GM04503 (cell line): ENCODE measurements around the gene SNTB2.
A peak's percentile ranks its signal among the peaks of the same experiment; 100 is the strongest.
"Not testable (repeated sequence)": the region's sequence is repeated elsewhere in the genome, so short reads cannot be mapped to it uniquely, and the experiment has no call there.

Experiments used
- DNase-seq: peaks from one replicate; pipeline ENCODE4 v3.0.0-alpha.2; 2012; ENCODE audit warnings: low read depth

The SNTB2 gene

DNA sequence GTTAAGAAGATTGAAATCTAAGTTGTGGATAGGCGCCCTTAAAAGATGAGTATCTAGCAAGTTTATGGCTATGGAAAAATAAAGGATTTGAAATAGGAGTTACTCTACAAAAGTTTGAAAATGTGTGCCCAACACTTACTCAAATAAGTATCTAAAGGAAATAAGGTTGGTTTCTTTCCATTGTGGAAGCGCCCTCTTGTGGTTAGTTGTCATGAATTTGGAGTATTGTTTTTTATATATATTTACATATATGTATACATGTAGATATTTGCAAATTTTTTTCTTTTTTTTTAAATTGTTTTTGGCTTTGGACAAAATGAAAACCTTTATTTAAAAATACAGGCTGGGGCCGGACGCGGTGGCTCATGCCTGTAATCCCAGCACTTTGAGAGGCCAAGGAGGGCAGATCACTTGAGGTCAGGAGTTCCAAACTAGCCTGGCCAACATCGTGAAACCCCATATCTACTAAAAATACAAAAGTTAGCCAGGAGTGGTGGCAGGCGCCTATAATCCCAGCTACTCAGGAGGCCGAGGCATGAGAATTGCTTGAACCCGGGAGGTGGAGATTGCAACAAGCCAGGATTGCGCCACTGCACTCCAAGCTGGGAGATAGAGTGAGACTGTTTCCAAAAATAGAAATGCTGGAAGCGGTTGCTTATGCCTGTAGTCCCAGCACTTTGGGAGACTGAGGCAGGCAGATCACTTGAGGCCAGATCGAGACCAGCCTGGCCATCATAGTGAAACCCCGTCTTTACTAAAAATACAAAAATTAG is 100.2 kb downstream of the SNTB2 start:
- no peak for DNase-seq

DNA sequence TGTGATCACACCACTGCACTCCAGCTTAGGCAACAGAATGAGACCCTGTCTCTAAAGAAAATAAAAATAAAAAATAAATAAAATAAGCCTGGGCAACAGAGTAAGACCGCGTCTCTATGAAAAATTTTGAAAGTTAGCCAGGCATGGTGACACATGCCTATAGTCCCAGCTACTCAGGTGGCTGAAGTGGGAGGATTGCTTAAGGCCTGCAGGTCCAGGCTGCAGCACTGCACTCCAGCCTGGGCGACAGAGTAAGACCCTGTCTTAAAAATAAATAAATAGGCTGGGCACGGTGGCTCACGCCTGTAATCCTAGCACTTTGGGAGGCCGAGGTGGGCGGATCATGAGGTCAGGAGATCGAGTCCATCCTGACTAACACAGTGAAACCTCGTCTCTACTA is 104.7 kb downstream of the SNTB2 start:
- DNase-seq = not testable (repeated sequence)

DNA sequence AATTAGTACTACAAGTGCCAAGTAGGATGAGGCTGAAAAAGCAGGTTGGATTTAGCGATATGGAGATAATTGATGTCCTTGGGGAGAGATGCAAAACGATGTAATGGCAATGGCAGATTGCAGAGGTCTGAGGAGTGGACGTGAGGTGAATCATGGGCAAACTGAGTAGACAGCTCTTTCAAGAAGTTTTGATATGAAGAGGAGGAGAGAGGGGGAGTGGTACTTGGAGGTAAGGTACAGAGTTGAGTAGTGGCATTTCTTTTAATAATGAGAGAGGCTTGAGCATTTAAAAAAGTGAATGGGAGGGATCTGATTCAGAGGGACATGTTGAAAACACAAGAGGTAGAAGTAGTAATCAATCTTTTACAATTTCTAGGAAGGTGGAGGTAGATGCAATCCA is 106.4 kb downstream of the SNTB2 start:
- no peak for DNase-seq

DNA sequence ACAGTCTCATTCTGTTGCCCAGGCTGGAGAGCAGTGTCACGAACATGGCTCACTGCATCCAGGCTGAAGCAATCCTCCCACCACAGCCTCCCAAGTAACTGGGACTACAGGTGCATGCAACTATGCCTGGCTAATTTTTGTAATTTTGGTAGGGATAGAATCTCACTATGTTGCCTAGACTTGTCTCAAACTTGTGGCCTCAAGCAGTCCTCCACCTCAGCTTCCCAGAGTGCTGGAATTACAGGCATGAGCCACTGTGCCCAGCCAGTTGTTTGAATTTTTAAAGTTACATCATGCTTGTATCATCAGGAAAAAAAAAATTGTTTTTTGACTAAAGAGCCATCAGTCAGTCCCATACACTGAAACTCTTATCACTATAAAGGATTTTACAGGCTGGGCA is 107.1 kb downstream of the SNTB2 start:
- DNase-seq = no peak

DNA sequence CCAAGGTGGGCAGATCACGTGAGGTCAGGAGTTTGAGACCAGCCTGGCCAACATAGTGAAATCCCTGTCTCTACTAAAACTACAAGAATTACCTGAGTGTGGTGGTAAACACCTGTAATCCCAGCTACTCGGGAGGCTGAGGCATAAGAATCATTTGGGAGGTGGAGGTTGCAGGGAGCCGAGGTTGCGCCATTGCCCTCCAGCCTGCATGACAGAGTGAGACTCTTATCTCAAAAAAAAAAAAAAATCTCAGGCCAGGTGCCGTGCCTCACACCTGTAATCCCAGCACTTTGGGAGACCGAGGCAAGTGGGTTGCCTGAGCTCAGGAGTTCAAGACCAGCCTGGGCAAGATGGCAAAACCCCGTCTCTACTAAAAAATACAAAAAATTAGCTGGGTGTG is 109.8 kb downstream of the SNTB2 start:
- not testable (repeated sequence) for DNase-seq

DNA sequence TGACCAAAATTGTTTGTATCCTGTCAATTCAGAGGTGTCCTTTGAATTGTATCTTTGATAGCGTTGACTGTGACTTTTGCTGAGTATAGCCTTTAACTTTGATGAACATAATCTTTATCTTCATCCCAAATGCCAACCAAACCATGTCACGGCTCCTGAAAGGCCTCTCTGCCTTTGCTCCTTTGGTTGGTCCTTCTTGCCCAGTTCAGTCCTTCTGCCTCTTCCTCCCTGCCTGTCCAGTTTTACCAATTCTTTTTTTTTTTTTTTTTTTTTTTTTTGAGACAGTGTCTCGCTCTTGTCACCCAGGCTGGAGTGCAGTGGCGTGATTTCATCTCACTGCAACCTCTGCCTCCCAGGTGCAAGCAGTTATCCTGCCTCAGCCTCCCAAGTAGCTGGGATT is 111.3 kb downstream of the SNTB2 start:
- DNase-seq = no peak

DNA sequence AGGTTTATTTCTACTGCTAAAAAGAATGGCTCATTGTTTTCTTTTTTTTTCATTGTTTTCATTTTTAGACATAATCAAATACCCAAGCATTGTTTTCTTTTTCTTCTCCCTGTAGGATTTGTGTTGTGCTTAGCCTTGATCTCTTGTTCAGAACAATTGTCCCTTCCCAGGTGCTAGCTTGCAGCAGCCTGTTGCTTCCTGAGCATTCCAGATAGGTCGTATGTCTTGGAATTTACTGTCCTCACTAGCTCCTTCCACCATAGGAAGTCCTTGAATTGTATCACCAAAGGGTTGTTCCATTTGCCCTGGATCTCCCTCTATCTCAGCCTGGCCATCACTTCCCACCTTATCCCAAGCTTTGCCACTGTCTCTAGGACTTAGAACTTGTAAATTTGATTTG is 114.2 kb downstream of the SNTB2 start:
- no peak for DNase-seq

DNA sequence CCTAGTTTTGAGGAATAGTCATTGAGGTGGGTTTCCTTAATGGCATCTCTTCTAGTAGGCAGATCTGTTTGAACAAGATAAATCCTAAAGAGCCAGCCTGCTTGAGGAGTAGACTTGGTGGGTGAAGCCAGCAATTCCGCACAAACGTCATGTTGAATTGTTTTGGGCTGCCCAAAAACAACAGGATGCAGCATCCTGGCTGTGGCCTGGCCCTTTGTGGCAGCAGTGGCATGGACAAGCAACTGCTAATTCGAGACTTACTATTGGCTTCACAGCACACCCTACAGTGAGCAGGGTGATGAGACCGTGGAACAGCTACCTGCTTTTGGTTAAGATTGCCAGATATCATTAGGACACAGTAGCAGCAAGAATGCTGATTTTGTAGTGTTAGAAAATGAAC is 114.9 kb downstream of the SNTB2 start:
- no peak for DNase-seq

DNA sequence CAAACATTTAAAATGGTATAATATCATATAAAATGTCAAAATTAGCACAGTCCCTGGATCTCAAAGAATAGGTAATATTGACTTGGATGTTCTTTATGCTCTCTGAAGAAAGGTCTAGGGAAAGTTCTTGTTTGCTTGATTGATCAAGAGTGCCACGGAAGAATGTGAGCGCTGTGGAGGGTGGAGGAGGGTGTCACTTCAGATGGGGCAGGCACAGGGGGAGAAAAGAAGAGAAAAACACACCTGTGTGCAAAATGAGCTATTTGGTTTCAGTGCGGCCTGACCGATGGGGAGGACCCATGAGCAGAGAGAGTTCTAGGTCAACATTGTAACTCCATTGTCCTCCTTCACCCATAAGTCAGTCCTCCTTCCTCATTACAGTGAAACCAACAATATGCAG is 115.3 kb downstream of the SNTB2 start:
- DNase-seq = no peak

DNA sequence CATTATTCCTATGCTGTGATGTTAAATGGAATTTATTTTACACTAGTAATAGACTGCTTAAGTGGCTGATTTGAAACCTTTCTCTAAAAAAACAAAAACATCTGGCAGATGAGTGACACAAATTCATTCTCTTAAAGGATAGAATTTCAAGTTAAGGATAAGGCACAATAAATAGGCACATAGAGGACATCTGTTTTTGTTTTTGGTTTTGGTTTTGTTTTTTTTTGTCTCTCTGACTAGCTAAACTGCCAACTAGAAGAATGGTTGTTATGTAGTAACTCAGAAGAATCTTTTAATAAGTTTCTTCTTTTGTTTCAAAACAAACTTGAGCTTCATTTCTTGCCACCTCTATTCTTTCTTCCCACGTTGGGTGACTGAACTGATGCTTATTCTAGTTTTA is 119.1 kb downstream of the SNTB2 start:
- no peak for DNase-seq

DNA sequence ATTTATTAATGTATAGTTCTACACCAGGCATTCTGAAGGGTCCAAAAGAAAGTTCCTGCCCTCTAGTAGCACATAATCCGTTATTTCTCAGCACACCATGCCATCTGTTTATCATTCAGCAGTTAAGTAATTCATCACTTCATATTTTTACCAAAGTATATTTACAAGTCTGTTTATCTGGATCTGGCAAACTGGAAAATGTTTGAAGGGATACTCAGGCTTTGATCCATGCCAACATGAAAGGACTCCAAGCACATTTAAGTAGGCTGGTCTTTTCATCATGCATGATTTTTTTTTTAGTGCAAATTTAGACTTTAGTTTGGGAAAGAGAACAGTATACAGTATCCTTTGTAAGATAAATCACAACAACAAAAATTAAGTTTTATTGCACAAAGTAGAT is 120.1 kb downstream of the SNTB2 start:
- DNase-seq = no peak

DNA sequence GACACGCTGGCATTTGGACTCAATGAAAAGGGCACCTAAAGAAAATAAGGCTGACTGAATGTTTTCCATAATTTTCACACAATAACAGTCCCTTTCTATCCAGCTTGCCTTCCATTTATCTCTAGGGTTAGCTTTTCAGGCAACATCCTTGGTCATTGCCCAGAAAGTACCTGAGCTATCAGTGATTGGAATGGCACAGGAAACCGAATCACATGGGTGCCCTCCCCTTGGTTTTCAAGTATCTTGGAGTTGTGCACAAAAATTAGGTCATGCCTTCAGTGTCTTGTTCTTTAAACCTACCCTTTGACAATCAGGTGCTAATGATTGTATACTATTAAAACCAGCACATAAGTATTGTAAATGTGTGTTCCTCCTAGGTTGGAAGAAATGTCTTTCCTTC is 120.9 kb downstream of the SNTB2 start:
- no peak for DNase-seq

DNA sequence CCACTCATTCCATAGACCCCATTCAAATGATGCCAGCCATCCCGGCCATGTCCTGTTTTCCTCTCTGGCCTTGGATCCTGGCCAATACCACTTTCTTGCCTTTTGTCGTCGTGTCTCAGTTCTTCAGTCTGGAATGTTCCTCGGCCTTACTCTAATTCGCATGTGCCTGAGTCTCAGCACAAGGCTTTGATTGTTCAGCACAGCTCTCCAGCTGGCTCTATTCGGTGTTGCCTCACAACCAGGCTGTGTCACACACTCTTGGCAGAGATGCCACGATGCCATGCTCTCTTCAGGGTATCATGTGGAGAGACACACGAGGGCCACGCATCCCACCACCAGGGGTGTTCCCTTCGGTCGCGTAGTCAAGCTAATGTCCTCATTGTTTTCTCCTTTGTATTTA is 122.4 kb downstream of the SNTB2 start:
- no peak for DNase-seq

DNA sequence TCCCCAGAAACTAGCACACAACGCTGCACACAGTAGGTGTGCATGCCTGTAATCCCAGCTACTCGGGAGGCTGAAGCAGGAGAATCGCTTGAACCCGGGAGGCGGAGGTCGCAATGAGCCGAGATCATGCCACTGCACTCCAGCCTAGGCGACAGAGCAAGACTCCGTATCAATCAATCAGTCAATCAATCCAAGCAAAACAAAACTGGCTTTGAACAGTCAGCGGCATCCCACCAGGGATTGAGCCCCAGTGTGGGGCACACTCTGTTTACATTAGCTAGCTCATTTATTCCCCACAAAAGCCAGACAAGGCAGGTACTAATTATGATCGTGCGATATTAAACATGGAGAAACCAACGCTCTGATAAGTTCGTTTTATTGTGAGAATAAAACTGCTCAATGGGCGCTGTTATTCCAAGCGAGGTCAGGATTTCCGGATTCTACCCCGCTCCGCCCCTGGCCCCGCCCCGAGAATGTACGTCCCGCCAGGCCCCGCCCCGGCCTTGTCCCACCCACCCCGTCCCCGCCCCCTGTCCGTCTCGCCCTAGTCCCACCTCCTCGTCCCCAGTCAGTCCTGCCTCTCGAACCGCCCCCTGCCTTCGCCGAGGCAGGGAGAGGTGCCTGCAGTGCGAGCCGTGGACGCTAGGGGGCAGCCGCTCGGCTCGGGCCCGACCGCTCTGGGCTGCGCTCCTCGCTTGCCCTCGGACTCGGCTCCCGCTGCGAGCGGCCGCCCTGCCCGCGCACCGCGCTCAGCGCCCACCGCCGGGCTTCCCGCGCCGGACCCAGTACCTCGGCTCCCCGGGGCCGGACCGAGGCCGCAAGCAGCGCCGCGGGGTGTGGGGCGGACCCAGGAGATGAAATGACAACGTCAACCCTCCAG is 123.9 kb downstream of the SNTB2 start, which contains the start of gene VPS4A:
Gene VPS4A, plus strand, starts transcription at position 698 of the 880 bp plus-strand sequence. Its CDS starts 162 bp downstream, at position 860.
- peak; percentile 67 for DNase-seq

DNA sequence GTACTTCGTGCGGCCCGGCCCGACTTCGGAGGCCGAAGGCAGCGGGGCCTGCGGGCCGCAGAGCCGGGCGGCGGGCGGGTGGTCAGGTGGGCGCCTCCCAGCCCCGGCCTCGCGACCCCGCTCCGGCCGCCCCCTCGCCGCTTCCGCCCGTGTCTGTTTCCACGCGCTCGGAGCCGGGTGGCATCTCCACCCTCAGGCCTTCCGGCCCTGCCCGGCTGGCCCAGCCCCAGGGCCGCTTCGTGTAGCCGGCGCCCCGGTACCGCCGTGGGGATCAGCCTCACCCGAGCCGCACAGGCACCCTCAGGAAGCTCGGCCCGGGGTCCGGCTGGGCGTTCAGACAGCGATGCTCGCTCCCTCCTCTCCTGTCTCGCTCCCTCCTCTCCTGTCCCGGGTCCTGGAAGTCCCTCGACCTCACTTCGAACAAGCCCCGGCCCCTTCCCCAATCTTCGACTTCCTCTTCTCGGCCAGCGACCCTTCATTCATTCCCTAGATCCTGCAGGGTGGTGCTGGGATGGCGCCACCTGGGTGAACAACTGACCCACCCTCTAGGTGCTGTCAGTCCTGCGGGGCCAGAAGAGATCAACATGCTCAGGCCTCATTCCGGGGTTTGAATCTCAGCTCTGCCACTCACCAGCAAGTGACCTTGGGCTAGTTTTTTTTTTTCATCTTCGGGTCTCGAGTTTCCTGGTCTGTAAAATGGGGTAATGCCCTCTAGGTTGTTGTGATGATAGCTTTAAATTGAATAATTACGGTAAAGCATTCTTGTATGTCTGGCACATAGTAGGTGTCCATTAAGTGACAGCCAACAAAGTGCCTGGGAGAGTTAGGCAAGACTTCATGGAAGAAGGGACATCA is 124.8 kb downstream of the SNTB2 start:
- no peak for DNase-seq

DNA sequence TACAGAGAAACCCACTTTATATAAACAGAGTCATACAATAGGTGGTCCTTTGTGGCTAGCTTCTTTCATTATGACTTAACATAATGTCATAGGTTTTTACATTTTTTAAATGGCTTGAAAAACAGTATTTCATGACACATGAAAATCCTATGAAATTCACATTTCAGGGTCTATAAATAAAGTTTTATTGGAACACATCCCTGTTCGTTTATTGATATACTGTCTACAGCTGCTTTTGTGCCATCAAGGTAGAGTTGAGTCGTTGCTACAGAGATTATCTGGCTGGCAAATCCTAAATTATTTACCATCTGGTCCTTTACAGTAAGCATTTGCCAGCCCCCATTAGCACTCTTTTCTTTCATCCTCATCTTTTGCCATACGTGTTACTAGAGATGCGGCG is 126.5 kb downstream of the SNTB2 start:
- DNase-seq = no peak

DNA sequence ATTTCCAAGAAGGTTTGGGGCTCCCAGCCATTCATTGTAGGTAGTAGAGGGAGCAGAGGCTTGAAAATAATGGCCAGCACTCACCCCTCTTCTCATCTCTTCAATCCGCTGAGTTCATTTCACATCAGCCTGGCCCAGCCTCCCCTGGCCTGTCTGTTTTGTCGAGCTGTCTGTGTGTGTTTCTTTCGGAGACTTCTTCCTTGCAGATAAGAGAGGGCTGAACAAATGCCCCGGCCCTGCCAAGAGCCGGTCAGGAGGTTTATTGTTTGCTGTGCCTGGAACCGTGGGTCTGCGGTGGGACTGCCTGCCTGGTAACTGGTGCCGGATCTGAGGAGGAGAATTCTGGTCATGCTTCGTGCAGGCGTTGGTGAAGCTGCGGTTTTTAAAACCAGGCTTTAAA is 127.6 kb downstream of the SNTB2 start:
- no peak for DNase-seq

DNA sequence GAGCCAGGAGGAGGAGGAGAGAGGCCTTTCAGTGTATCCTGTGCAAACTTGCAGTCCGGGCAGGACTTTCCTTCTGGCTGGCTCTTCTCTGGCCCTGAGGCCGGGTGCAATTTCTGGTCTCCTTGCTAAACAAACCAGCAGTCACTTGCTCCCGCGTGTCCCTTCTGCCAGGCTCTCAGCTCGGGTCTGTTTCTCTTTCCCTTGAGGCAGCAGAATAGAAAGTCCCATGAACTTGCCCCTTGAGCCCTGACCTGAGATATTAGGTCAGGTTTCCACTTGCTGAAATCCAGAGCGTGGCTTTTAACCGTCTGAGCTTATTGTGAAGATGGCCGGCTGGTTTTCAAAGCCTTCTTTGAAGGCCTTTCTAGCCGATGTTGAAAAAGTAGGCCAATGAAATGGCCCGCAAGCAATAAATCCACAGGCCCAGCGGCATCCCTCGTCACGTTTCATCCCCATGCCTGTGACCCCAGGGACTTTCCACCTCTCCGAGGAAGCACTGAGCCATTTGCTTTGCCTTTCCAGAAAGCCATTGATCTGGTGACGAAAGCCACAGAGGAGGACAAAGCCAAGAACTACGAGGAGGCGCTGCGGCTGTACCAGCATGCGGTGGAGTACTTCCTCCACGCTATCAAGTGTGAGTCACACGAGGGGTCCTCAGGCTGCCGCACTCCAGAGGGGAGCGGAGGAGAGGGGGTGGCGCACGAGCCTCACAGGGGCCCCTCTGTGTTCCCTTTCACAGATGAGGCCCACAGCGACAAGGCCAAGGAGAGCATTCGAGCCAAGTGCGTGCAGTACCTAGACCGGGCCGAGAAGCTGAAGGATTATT is 128.7 kb downstream of the SNTB2 start:
- DNase-seq = no peak

DNA sequence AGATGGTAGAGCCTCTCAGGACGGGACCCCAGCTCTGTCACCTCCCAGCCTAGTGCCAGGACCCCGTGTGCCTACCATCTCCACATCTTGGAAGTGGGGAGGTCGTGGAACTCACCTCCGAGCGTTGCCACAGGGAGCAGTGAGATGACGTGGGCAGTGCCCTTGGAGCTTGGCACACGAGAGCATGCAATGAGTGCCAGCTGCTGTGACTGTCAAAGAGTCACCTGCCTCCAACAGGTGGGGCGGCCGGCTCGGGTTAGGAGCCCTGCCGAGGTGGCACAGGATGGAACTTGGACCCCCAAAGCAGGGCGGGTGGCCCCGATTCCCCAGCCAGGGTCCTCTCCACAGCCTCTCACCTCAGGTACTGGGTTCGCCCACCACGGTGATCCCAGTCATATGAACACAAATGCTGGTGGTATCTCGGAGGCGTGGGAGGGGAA is 129.7 kb downstream of the SNTB2 start:
- DNase-seq = no peak

DNA sequence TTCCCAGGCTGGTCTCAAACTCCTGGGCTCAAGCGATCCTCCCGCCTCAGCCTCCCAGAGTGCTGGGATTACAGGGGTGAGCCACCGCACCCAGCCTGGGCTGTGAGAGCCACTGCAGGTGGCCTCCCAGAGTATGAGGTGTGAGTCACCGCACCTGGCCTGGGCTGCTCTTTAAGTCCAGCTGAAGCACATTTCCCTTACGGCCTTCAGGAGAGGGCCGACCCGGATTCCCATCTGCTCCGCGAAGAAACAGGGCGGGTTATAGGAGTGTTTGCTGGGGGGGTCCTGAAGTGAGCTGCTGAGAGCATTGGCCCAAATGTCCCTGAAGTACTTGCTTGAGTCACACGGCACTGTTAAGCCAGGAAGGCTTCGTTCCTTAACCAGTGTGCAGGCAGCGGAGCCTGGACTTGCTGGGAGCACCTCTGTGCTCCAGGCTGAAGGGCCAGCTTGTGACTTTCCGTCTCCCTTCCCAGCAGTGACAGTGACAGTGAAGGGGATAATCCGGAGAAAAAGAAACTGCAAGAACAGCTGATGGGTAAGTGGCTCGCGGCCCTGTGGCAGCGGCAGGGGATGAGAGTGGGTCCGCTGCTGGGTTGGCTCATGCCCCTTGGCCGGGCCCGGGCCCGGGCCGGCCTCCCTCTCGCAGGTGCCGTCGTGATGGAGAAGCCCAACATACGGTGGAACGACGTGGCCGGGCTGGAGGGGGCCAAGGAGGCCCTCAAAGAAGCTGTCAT is 131.4 kb downstream of the SNTB2 start:
- DNase-seq = no peak

DNA sequence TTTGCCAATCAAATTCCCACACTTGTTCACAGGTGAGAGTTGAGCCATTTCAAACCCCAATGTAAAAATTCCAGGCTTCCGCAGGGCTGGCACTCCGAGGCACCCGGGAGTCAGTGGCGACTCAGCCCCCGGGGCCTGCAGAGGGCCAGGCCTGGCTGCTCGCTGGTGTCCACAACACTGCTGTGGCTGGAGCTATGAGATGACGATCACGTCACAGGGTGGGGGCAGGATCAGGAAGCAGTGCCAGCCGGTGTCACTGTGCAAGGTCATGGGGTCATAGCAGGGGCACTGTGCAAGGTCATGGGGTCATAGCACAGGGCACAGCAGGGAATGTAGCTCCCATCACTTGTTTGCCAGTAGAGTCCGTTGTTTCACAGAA is 131.9 kb downstream of the SNTB2 start:
- no peak for DNase-seq
